Mononuclear cell (primary cell): ENCODE data around the gene ITIH6. TPM values are rescaled to one million over a fixed set of nuclear protein-coding genes. Genes with fewer than 3 reads are reported as not detected.
"Not testable (repeated sequence)": the region's sequence is repeated elsewhere in the genome, so short reads cannot be mapped to it uniquely, and the experiment has no call there.

Experiments
- H3K27me3 ChIP-seq: 2 replicates; pipeline ENCODE4 v1.6.0; 2011; ENCODE audit warnings: low read length, control low read depth; ENCODE audit not compliant: insufficient read depth
- H3K4me1 ChIP-seq: 2 replicates; pipeline ENCODE4 v1.5.1; 2011; ENCODE audit warnings: mild to moderate bottlenecking, low read length, control low read depth; ENCODE audit not compliant: insufficient read depth
- H3K4me3 ChIP-seq: 2 replicates; pipeline ENCODE4 v1.5.1; 2011; ENCODE audit warnings: mild to moderate bottlenecking, low read length, moderate library complexity
- H3K9me3 ChIP-seq: 2 replicates; pipeline ENCODE4 v1.5.1; 2011; ENCODE audit warnings: low read depth, mild to moderate bottlenecking, control low read depth, low read length
- total RNA-seq: library from RNA; depleted of rRNA; stranded (reverse); fragments of >200 nt; gene quantifications from one replicate; pipeline ENCODE4 v1.2.3, GENCODE V29; 2012

Gene ITIH6
- total RNA-seq, 1 donor, result not detected

DNA sequence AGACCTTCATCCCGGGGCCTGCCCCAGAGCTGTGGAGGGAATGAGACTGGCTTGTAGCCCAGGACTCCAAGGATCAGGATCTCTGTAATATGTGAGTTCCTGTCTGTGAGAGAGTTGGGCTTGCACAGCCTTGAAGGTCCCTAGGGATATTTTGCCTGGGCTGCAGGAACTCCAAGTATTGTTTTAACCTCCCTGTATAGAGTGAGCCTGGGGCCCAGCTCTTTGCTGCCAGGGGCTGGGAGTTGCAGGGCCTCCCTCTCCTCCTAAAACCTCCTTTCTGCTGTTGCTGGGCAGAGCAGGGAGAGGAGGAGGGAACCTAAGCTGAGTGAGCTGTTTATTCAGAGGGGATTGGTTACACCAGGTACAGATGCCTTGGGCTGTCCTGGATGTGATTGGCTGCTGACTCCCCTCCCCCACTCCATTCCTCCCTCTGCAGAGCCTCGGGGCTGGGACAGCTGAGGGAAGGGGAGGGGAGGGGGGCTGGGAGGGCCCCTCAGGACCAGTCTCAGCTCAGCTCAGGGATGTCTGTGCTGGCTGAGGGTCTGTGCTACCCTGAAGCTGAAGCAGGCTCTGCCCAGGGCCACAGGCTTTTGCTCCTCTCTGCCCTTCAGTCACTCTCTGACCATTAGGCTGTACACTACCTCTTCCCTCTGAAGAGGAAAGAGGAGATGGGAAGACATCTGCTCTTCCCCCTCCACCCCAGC lies 23.5 kb downstream of the ITIH6 start:
- H3K27me3 ChIP-seq, H3K4me3 ChIP-seq, H3K9me3 ChIP-seq, H3K4me1 ChIP-seq: not testable (repeated sequence)

DNA sequence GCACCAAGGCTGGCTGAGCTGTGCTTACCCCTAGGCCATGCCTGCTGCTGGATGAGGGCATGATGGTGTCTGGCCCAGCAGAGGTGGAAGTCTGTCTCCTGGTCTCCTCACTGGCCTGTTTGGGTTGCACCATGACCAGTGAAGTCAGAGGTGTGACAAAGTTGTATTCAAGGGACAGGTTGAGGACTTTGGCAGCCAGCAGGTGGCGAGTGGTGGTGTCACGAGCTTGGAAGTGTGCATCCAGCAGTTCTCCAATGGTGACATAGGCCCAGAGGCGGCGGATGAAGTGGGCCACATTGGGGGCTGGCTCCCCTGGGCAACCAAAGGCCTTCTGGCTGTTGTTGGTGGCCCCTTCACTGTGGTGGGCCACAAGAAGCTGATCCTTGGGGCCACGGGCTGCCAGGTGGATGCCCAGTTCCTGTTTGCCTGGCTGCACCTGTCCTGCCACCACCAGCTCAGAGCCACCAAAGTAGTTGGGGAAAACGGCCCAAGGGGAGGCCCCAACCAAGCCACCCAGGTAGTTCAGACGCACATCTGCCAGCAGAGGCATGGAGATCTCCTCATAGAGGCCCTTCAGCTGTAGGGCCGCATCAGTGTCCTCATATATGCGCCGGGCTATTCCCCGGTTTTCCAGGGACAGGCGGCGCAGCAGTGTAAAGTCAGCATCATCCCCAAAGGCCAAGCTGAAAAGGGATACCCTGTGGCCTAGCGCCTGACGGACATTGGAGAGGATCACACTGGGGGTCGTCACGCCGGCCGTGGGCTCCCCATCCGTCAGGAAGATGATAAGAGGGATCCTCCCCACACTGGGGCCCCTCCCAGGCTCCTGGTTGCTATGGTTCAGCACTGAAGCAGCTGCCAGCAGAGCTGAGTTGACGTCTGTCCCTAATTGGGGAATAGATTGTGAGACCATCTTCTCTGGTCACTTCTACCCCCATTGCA lies 39.7 kb downstream of the ITIH6 start:
- Histone ChIP-seq H3K4me1 (no peaks in the 10 kb centered on the region), H3K4me3 (no peak overlapping the region), H3K9me3 (no peaks in the 10 kb centered on the region), H3K27me3 (no peaks in the 10 kb centered on the region)

DNA sequence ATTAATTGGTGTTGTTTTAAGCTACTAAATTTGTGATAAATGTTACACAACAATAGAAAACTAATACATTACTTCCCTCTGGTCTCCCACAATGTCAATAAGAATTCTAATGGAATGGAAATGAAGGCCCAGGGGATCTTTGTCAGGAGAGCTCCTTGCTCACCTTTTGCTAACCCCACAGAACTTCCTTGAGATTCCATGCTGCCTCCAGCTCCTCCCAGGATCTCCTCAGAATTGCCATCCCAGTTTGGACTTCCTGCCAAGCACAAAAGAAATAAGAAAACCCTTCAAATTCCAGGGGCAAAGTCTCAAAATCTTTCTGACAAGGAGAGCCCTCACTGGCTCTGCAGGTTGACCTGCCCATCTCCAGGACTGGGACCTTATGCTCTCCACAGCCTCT lies 43.2 kb downstream of the ITIH6 start:
- no peaks in the 10 kb centered on the region for H3K27me3 ChIP-seq
- no peaks in the 10 kb centered on the region for H3K4me1 ChIP-seq
- H3K4me3 ChIP-seq, result no peak overlapping the region
- no peaks in the 10 kb centered on the region for H3K9me3 ChIP-seq

DNA sequence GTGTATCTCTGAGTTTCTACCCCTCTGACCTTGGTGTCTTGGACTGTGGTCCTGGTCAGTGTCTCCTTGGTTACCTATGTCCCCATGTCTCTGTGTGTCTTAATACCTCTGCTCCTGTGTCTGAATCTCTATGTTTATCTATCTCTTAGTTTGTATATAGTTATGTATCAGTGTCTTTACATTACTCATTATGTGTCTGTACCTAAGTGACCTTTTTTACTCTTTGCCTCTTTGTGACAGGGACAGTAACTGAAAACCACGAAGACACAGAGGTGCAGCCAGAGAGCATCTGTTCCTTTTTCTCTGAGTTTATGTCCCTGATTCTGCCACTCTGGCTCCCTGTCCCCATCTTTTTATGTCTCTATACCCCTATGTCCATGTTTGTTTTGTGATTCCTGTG lies 49.4 kb downstream of the ITIH6 start:
- no peaks in the 10 kb centered on the region for H3K9me3 ChIP-seq
- no peaks in the 10 kb centered on the region for H3K27me3 ChIP-seq
- no peak overlapping the region for H3K4me3 ChIP-seq
- H3K4me1 ChIP-seq, result no peaks in the 10 kb centered on the region

DNA sequence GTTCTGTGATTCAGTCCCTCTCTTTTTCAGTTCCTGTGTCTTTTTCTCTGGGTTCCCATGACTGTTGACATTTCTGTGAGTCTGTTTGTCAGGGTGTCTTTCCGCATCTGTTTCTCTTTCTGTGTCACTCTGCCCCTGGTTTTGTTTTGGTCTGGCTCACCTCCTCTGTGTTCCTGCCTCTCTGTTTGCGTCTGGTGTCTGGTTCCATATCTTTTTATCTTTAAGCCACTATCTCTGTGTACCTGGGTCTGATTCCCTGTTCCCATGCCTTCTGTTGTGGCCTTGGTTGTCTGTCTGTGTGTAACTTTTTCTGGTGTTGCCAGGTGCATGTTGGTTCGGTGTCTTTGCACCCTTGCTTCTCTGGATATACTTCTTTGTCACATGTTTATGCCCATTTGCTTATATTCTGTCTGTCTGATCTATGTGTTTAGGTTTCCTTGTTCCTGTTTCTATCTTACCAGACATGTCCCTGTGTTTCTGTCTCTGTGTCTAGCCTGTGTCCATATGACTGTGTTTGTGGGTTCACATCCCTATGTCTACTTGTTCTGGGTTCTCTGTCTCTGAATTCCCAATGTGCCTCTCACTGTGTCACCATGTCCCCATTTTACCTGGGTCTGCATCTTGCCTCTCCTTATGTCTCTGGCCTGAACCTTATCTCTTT lies 50.2 kb downstream of the ITIH6 start:
- H3K27me3 ChIP-seq, result no peaks in the 10 kb centered on the region
- no peaks in the 10 kb centered on the region for H3K4me1 ChIP-seq
- H3K4me3 ChIP-seq, result no peak overlapping the region
- no peaks in the 10 kb centered on the region for H3K9me3 ChIP-seq

DNA sequence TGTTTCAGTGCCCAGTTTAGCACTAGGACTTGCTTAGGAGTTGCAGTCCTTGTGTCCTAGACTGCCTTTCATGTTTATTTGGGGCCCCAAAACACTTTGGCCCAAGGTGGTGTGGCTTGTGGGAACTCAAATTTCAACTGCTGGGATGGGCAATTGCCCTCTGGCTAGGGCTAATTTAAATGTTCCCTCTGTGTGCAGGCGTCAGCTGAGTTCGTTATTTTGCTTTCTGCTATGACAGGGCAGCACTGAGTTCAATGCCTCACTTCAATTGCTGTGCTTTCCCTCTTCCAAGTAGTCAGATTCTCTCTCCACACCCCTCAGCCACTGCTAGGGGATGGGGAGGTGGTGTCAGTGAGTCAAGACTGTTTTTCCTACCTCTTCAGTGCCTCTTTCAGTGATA lies 51.1 kb downstream of the ITIH6 start:
- Histone ChIP-seq H3K4me1 (no peaks in the 10 kb centered on the region), H3K27me3 (no peaks in the 10 kb centered on the region), H3K4me3 (no peak overlapping the region)

DNA sequence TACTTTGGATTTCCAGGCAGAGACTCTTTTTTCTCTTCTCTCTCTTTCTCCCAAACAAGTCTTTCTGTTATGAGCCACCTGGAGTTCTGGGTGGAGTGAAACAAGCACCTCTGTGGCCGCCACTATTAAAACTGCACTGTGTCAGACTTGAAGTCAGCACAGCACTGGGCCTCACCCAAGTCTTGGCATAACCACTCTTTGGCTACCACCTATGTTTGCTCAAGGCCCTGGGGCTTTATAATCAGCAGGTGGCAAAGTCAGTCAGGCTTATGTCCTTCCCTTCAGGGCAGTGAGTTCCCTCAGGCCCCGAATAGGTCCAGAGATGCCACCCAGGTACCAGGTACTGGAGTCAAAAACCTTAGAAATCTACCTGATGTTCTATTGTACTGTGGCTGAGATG lies 52.4 kb downstream of the ITIH6 start:
- Histone ChIP-seq H3K9me3 (no peaks in the 10 kb centered on the region), H3K27me3 (no peaks in the 10 kb centered on the region), H3K4me3 (no peak overlapping the region), H3K4me1 (no peaks in the 10 kb centered on the region)

More for the DNA sequence above, 51.1 kb downstream of the ITIH6 start:
- H3K9me3 ChIP-seq, result no peaks in the 10 kb centered on the region

DNA sequence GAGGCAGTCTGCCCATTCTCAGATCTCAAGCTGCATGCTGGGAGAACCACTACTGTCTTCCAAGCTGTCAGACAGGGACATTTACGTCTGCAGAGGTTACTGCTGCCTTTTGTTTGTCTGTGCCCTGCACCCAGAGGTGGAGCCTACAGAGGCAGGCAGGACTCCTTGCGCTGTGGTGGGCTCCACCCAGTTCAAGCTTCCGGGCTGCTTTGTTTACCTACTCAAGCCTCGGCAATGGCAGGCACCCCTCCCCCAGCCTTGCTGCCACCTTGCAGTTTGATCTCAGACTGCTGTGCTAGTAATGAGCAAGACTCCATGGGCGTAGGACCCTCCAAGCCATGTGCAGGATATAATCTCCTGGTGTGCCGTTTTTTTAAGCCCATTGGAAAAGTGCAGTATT lies 59.5 kb downstream of the ITIH6 start:
- H3K9me3 ChIP-seq, H3K27me3 ChIP-seq, H3K4me3 ChIP-seq, H3K4me1 ChIP-seq: not testable (repeated sequence)

DNA sequence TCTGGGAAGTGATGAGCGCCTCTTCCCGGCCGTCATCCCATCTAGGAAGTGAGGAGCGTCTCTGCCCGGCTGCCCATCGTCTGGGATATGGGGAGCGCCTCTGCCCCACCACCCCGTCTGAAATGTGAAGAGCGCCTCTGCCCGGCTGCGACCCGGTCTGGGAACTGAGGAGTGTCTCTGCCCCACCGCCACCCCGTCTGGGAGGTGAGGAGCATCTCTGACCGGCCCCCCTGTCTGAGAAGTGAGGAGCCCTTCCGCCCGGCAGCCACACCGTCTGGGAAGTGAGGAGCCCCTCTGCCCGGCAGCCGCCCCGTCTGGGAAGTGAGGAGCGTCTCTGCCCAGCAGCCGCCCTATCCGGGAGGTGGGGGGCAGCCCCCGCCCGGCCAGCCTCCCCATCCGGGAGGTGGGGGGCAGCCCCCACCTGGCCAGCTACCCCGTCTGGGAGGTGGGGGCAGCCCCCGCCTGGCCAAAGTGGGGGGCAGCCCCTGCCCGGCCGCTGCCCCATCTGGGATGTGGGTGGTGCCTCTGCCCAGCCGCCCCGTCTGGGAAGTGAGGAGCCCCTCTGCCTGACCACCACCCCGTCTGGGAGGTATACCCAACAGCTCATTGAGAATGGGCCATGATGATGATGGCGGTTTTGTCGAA lies 61.6 kb downstream of the ITIH6 start:
- not testable (repeated sequence) for H3K27me3 ChIP-seq, H3K4me1 ChIP-seq, H3K4me3 ChIP-seq, H3K9me3 ChIP-seq

DNA sequence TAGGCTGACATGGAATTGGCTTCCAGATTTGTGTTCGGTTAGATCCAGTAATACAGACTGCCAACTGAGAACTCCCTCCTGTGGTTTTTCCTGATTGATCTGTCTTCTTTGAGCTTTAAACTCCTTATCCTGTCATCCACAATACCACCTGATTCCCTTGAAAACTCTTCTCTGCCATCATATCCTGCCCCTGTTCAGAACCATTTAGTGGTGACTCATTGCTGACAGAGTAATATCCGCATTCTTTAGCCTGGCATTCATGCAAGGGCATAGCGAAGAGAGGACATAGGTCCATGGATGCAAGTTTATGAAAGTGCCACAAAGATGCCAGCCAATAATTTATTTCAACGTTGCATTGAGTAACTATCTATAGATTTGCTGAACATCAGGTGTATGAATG lies 76.6 kb downstream of the ITIH6 start:
- Histone ChIP-seq H3K9me3 (no peaks in the 10 kb centered on the region), H3K27me3 (no peaks in the 10 kb centered on the region), H3K4me1 (no peaks in the 10 kb centered on the region), H3K4me3 (no peak overlapping the region)

DNA sequence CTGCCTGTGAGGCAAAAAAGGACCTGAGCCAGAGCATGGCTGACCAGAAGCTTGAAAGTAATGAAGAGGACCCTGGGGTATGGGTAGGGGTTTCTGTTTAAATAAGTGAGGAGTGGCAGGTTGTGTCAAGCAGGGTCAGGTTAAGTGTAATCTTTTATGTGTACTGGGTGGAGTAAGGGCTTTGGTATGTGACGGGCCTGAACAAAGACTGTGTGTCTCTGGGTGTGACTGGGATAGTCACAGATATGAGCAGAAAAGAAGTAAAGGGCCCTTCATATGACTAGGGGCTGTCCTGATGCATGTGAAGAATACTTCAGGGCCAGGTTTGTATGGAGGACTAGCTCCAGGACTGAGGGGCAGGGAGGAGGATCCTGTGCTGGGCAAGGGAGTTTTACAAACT lies 82.4 kb downstream of the ITIH6 start:
- Histone ChIP-seq H3K4me1 (no peaks in the 10 kb centered on the region), H3K4me3 (no peak overlapping the region), H3K9me3 (no peaks in the 10 kb centered on the region), H3K27me3 (no peaks in the 10 kb centered on the region)

DNA sequence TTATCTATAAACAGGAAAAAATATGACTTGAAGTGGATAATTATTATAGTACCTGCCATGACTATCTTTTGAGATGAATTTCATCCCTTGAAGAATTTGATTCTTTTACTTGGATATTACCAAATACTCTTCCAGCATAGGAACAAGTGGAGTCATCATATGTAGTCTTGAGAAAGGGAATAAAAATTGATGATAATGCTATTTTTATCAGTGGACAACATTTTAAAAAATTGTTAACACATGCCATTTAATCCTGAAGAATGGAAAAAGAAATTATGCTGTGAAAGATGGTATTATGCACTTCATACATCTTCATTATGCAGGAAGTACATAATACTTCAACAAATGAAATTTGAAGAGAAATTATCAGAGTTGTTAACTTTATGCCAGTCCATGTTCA lies 83.6 kb downstream of the ITIH6 start:
- Histone ChIP-seq H3K4me3 (no peak overlapping the region), H3K4me1 (no peaks in the 10 kb centered on the region), H3K9me3 (no peaks in the 10 kb centered on the region), H3K27me3 (no peaks in the 10 kb centered on the region)

DNA sequence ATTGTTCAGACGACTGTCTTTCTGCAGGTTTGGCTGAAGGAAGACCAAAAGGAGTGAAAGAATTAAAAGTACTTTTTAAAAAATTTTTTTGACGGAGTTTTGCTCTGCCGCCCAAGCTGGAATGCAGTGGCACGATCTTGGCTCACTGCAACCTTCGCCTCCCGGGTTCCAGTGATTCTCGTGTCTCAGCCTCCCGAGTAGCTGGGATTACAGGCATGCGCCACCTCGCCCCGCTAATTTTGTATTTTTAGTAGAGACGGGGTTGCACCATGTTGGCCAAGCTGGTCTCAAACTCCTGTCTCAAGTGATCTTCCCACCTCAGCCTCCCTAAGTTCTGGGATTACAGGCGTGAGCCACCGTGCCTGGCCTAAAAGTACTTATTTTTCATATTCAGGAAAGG lies 86.3 kb downstream of the ITIH6 start:
- Histone ChIP-seq H3K9me3 (no peaks in the 10 kb centered on the region), H3K27me3 (no peaks in the 10 kb centered on the region), H3K4me3 (no peak overlapping the region), H3K4me1 (no peaks in the 10 kb centered on the region)

DNA sequence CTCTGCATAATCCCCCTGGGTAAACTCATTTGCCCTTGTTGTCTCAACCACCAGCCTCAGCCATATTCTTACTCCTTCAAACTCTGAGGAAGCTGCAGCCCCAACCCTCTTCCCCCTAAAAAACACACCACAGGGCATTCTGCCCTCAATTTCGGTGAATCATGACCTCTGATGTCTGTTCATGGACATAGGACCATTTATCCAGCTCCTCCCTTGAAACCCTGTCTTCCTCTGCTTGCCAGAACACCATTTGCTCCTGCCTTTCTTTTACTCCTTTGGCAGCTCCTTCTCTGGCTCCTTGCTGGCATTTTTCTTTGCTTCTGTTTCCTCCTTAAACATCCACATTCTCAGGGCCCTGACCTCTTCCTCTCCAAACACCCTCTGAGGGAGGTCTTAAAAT lies 87.1 kb downstream of the ITIH6 start:
- no peaks in the 10 kb centered on the region for H3K4me1 ChIP-seq
- H3K4me3 ChIP-seq, result no peak overlapping the region
- no peaks in the 10 kb centered on the region for H3K27me3 ChIP-seq
- H3K9me3 ChIP-seq, result no peaks in the 10 kb centered on the region

DNA sequence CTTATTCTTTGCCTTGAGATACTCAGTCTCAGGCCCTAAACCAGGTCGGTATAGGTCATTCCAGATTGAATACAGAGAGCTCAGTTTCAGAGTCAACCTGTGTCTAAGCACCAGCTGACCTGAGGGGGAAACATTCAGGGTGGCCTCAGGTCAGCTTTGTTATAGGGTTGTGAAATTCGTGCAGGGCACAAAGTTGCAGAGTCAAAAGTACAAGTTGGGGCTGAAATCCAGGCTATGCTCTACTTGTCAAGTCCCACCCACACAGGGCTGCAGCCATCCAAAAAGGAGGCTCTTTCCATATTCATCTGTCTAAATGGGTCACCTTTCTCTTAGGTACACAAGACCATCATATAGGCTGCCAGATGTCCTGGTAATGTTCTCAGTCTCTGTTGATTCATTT lies 89.7 kb downstream of the ITIH6 start:
- Histone ChIP-seq H3K4me3 (no peak overlapping the region), H3K4me1 (no peaks in the 10 kb centered on the region), H3K27me3 (no peaks in the 10 kb centered on the region), H3K9me3 (no peaks in the 10 kb centered on the region)
